OCI-LY7 (cell line): Measurements from ENCODE around the gene SERINC5. TPM values are rescaled to one million over a fixed set of nuclear protein-coding genes. Genes with fewer than 3 reads are reported as not detected.
A peak's percentile ranks its signal among the peaks of the same experiment; 100 is the strongest.

Experiments
- BruUV-seq: library from RNA; stranded (reverse); fragments of 400-500 nt; replicated peaks from 2 replicates; lab custom pipeline; 2021; lab: Mats Ljungman, UMichigan
- CTCF ChIA-PET: fragments of 300-600 bp; sonication (Branson Sonifier 250); formaldehyde crosslinking; loops from one replicate; lab custom pipeline; 2022; ENCODE audit warnings: antibody characterized with exemption; ENCODE audit not compliant: unreplicated experiment; lab: Charles Lee
- POLR2A ChIA-PET: fragments of 300-600 bp; sonication (Branson Sonifier 250); formaldehyde crosslinking; loops from one replicate; lab custom pipeline; 2022; ENCODE audit warnings: antibody characterized with exemption; lab: Charles Lee
- DNase-seq: peaks from one replicate; pipeline ENCODE4 v3.0.0-alpha.2; 2015; ENCODE audit warnings: low spot score
- H2AFZ ChIP-seq: fragments of 200-600 bp; sonication (generic), shearing (Covaris generic); 2 replicates; pipeline ENCODE4 v1.6.1; 2014; ENCODE audit warnings: mild to moderate bottlenecking, antibody characterized with exemption, low read length, moderate library complexity
- H3K27ac ChIP-seq: fragments of 200-600 bp; sonication (generic); 2 replicates; pipeline ENCODE4 v1.5.1; 2014; ENCODE audit warnings: mixed run types, low read depth, mild to moderate bottlenecking, moderate library complexity, low read length, inconsistent platforms; ENCODE audit not compliant: poor library complexity, severe bottlenecking
- H3K36me3 ChIP-seq: fragments of 200-600 bp; sonication (generic); 2 replicates; pipeline ENCODE4 v1.6.1; 2014; ENCODE audit warnings: mild to moderate bottlenecking, antibody characterized with exemption, low read length, moderate library complexity, mixed read lengths; ENCODE audit not compliant: insufficient read depth
- H3K4me1 ChIP-seq: fragments of 200-600 bp; sonication (generic); 2 replicates; pipeline ENCODE4 v1.5.1; 2014; ENCODE audit warnings: mild to moderate bottlenecking, low read length; ENCODE audit not compliant: insufficient read depth, poor library complexity, severe bottlenecking
- H3K4me2 ChIP-seq: fragments of 200-600 bp; sonication (generic); 2 replicates; pipeline ENCODE4 v1.6.1; 2014; ENCODE audit warnings: mild to moderate bottlenecking, low read length
- H3K4me3 ChIP-seq: fragments of 200-600 bp; sonication (generic); 2 replicates; pipeline ENCODE4 v1.5.1; 2014; ENCODE audit warnings: mild to moderate bottlenecking, low read depth, low read length; ENCODE audit not compliant: poor library complexity, severe bottlenecking
- H3K79me2 ChIP-seq: fragments of 200-600 bp; sonication (generic); 2 replicates; pipeline ENCODE4 v1.6.1; 2016; ENCODE audit warnings: low read depth, mild to moderate bottlenecking, low read length, moderate library complexity, mixed read lengths; ENCODE audit not compliant: insufficient read depth
- H3K9me2 ChIP-seq: fragments of 200-600 bp; sonication (generic); 2 replicates; pipeline ENCODE4 v1.6.1; 2016; ENCODE audit warnings: mild to moderate bottlenecking, low read length, mixed read lengths; ENCODE audit not compliant: insufficient read depth
- H3K9me3 ChIP-seq: fragments of 200-600 bp; sonication (generic); 2 replicates; pipeline ENCODE4 v1.6.1; 2014; ENCODE audit warnings: mild to moderate bottlenecking, mixed run types, low read length, mixed read lengths
- H4K20me1 ChIP-seq: fragments of 200-600 bp; sonication (generic); 2 replicates; pipeline ENCODE4 v1.6.1; 2014; ENCODE audit warnings: mild to moderate bottlenecking, antibody characterized with exemption, low read length, moderate library complexity, mixed read lengths; ENCODE audit not compliant: insufficient read depth
- CTCF ChIP-seq: fragments of 200-600 bp; sonication (generic); conservative IDR thresholded peaks from 2 replicates; pipeline ENCODE4 v1.5.1; 2014; ENCODE audit warnings: mild to moderate bottlenecking, antibody characterized with exemption, low read length, moderate library complexity, mixed read lengths
- EZH2phosphoT487 ChIP-seq: fragments of 200-600 bp; sonication (generic); IDR thresholded peaks from 2 replicates; pipeline ENCODE4 v1.6.1; 2018; ENCODE audit warnings: low read depth, borderline replicate concordance, mild to moderate bottlenecking, mixed run types, antibody characterized with exemption, low read length, moderate library complexity, mixed read lengths
- intact Hi-C: fragments of 100-400 bp; cut with micrococcal nuclease; formaldehyde crosslinking; loops from one replicate; pipeline ENCODE4 v1.10.0; 2022; ENCODE audit not compliant: unreplicated experiment
- total RNA-seq, 2 experiments: library from RNA; depleted of rRNA in 1 of 2; stranded (reverse); fragments of >200 nt in 1 of 2; shearing (Covaris generic) in 1 of 2; gene quantifications; 2 replicates each; pipeline ENCODE4 v1.2.3, GENCODE V29; 2014 to 2022

The SERINC5 gene
- total RNA-seq, 2 experiments from 2014 or later: 31.2 to 87.9 TPM

- no peaks in the 10 kb centered on the region for H3K36me3 ChIP-seq
- H2AFZ ChIP-seq: no peak overlapping the region
- DNase-seq: peak; percentile 81
- no peaks in the 10 kb centered on the region for H3K9me2 ChIP-seq
- TF ChIP-seq EZH2phosphoT487 (no peak), CTCF (peak; percentile 86)
- BruUV-seq: no TSS peak
- ChIA-PET CTCF (no interaction called here), POLR2A (interaction anchor here (0.5 to 1.2 kb wide), 2 partner anchors 207 to 514 kb away, joined by 3 to 4 read pairs; no protein-coding TSS in a partner anchor)
- H3K9me3 ChIP-seq: no peaks in the 10 kb centered on the region
- H3K4me1 ChIP-seq: no peaks in the 10 kb centered on the region
- no peaks in the 10 kb centered on the region for H4K20me1 ChIP-seq
- no peak overlapping the region for H3K4me3 ChIP-seq
- no peak overlapping the region for H3K4me2 ChIP-seq
- no peak overlapping the region for H3K27ac ChIP-seq
- intact Hi-C loops: loop anchor here (1.0 kb wide), 4 partner anchors 158 to 380 kb away; no protein-coding TSS in a partner anchor
- no peaks in the 10 kb centered on the region for H3K79me2 ChIP-seq
These were observed 172.6 kb downstream of the SERINC5 start for GRCh38 chr5:80083101-80083890.

DNA sequence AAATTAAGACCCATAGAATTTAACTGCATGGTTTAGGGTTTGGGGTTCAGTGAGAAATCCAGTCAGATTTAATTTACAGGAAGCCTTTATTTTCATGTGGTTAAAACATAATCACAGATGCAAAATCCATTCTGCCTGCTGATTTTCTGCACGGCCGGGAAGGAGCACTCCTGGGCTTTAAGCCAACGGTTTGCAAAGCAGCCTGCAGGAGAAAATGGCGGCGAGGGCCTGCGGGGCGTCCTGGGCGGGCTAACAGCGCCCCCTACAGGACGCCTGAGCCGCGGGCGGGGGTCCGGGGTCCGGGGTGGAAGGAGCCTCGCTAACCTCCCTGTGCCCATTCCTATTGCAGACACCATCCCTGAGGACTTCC lies 173.1 kb downstream of the SERINC5 start:
- H3K27ac ChIP-seq: no peak overlapping the region

More for the DNA sequence above, 173.1 kb downstream of the SERINC5 start:
- POLR2A ChIA-PET: interaction anchor here (0.5 to 1.2 kb wide), 2 partner anchors 207 to 514 kb away, joined by 3 to 4 read pairs; no protein-coding TSS in a partner anchor
- H3K36me3 ChIP-seq: no peaks in the 10 kb centered on the region
- H3K9me2 ChIP-seq: no peaks in the 10 kb centered on the region
- CTCF ChIA-PET: no interaction called here
- no peaks in the 10 kb centered on the region for H3K4me1 ChIP-seq
- BruUV-seq: no TSS peak
- H2AFZ ChIP-seq: no peak overlapping the region
- DNase-seq: peak; percentile 33
- intact Hi-C loops: loop anchor here (1.0 kb wide), 4 partner anchors 157 to 379 kb away; no protein-coding TSS in a partner anchor
- H3K9me3 ChIP-seq: no peaks in the 10 kb centered on the region
- H3K4me3 ChIP-seq: no peak overlapping the region
- no peaks in the 10 kb centered on the region for H4K20me1 ChIP-seq
- TF ChIP-seq EZH2phosphoT487 (no peak), CTCF (peak; percentile 95)
- no peak overlapping the region for H3K4me2 ChIP-seq
- no peaks in the 10 kb centered on the region for H3K79me2 ChIP-seq
